Natural killer cell treated with Interleukin-12 subunit alpha and Interleukin-12 subunit beta and Interleukin-15 and Interleukin-18, amount 100 ng/mL, for 72 hours (primary cell): ENCODE data around the gene PARG. TPM values are rescaled to one million over a fixed set of nuclear protein-coding genes. Genes with fewer than 3 reads are reported as not detected.
"Not testable (repeated sequence)": the region's sequence is repeated elsewhere in the genome, so short reads cannot be mapped to it uniquely, and the experiment has no call there.

Source experiments
- ATAC-seq, 2 donors: fragments of 150-1000 bp; cut with Tn5 transposase in 1 of 2; sonication (Bioruptor Pico), chemical (Tn5 transposase) in 1 of 2; 2 replicates each; pipeline ENCODE4 v1.10.0; 2021
- DNase-seq: peaks from one replicate; pipeline ENCODE4 v3.0.0; 2022; ENCODE audit warnings: low spot score
- H3K27ac Mint-ChIP-seq, 2 donors: 1 replicate in 1 of 2; 2 replicates in 1 of 2; pipeline ENCODE4 v1.8.0; 2022; ENCODE audit warnings: mixed read lengths in 2 of 2, mild to moderate bottlenecking in 1 of 2, moderate library complexity in 1 of 2
- H3K27me3 Mint-ChIP-seq, 2 donors: 1 replicate in 1 of 2; 2 replicates in 1 of 2; pipeline ENCODE4 v1.8.0; 2022; ENCODE audit warnings: mixed read lengths in 2 of 2
- H3K36me3 Mint-ChIP-seq: one replicate; pipeline ENCODE4 v1.8.0; 2022; ENCODE audit warnings: mixed read lengths
- H3K4me1 Mint-ChIP-seq, 2 donors: 1 replicate in 1 of 2; 2 replicates in 1 of 2; pipeline ENCODE4 v1.8.0; 2022; ENCODE audit warnings: low read depth in 2 of 2, mixed read lengths in 2 of 2, mild to moderate bottlenecking in 1 of 2
- H3K4me3 Mint-ChIP-seq: one replicate; pipeline ENCODE4 v1.8.0; 2022; ENCODE audit warnings: mixed read lengths
- H3K9me3 Mint-ChIP-seq: 2 replicates; pipeline ENCODE4 v1.8.0; 2022; ENCODE audit warnings: mixed read lengths
- total RNA-seq, 2 donors: library from RNA; stranded (reverse); gene quantifications; one replicate each; pipeline ENCODE4 v1.2.3, GENCODE V29; 2022

Gene PARG
- 10 to 100 TPM; 37.2 to 47.0 TPM for total RNA-seq

- DNase-seq (peak; percentile 86), ATAC-seq (peak; percentile 90 to 96)
- Mint-ChIP-seq H3K4me1 (peaks cover 20 to 26% of the 10 kb centered on the region in 2 donors), H3K27ac (peak within 1 kb of the TSS; percentile 82 to 93), H3K36me3 (peaks cover 11% of the 10 kb centered on the region), H3K4me3 (peak within 1 kb of the TSS; percentile 98)
- not testable (repeated sequence) for H3K9me3 Mint-ChIP-seq, H3K27me3 Mint-ChIP-seq
Measured at GRCh38 chr10:49941447-49942338, at the start of gene PARG, which contains the start of gene TIMM23B. TSS of gene PARG (minus strand) at chr10:49942027. CDS start at chr10:49941725, 302 bp downstream. TSS of gene TIMM23B (plus strand) at chr10:49942053. CDS start at chr10:49942195, 142 bp downstream.

- not testable (repeated sequence) for H3K4me3 Mint-ChIP-seq, H3K27ac Mint-ChIP-seq, H3K9me3 Mint-ChIP-seq, H3K4me1 Mint-ChIP-seq, ATAC-seq, H3K36me3 Mint-ChIP-seq, H3K27me3 Mint-ChIP-seq, DNase-seq
Measured at GRCh38 chr10:49988376-49988775, 46.5 kb upstream of the PARG start, which contains the start of gene AGAP6. TSS of gene AGAP6 (plus strand) at chr10:49988406. CDS start at chr10:49988716, 310 bp downstream.

DNA sequence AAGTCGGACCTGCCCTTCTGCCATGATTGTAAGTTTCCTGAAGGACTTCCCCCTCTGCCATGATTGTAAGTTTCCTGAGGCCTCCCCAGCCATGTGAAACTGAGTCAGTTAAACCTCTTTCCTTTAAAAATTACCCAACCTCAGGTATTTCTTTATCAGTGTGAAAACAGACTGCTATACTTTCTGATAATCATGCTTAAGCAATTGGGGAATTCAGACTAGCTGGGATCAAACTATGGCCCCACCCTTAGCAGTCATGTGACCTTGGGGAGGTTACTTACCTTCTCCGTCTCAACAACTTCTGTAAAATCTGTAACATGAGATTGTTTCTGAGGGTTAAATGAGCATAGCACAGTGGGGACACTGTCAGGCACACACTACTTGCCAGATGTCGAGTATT is 45.4 kb upstream of the PARG start:
- H3K4me1 Mint-ChIP-seq, H3K27ac Mint-ChIP-seq, DNase-seq, H3K4me3 Mint-ChIP-seq, H3K27me3 Mint-ChIP-seq, H3K9me3 Mint-ChIP-seq, ATAC-seq, H3K36me3 Mint-ChIP-seq: not testable (repeated sequence)

DNA sequence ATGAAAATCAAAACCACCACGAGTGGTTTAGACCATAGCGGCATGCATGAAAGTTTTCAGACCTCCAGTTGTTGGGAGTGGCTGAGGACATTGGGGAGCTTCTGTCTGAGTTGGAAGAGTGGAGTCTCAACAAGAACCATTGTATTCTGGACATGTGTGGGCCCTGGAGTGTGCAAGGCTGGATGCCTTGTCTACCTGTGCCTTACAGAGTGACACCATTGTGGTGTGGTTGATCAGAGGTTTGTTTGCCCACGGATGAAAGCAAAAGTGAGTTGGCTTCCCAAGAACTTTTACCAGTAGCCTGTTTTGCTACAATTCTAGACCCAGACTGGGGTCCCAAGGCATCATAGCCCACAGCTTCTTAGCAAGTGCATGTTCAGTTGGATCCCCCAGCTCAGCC is 35.9 kb upstream of the PARG start:
- ATAC-seq, H3K36me3 Mint-ChIP-seq, H3K27me3 Mint-ChIP-seq, H3K4me3 Mint-ChIP-seq, H3K4me1 Mint-ChIP-seq, H3K9me3 Mint-ChIP-seq, DNase-seq, H3K27ac Mint-ChIP-seq: not testable (repeated sequence)

- H3K27ac Mint-ChIP-seq, ATAC-seq, H3K4me1 Mint-ChIP-seq, H3K27me3 Mint-ChIP-seq, DNase-seq, H3K9me3 Mint-ChIP-seq, H3K4me3 Mint-ChIP-seq, H3K36me3 Mint-ChIP-seq: not testable (repeated sequence)
Measured at GRCh38 chr10:49972094-49972493, 30.3 kb upstream of the PARG start.

- not testable (repeated sequence) for H3K27me3 Mint-ChIP-seq, H3K27ac Mint-ChIP-seq, H3K9me3 Mint-ChIP-seq, H3K36me3 Mint-ChIP-seq, DNase-seq, ATAC-seq, H3K4me3 Mint-ChIP-seq, H3K4me1 Mint-ChIP-seq
Measured at GRCh38 chr10:49971466-49971865, 29.6 kb upstream of the PARG start.

DNA sequence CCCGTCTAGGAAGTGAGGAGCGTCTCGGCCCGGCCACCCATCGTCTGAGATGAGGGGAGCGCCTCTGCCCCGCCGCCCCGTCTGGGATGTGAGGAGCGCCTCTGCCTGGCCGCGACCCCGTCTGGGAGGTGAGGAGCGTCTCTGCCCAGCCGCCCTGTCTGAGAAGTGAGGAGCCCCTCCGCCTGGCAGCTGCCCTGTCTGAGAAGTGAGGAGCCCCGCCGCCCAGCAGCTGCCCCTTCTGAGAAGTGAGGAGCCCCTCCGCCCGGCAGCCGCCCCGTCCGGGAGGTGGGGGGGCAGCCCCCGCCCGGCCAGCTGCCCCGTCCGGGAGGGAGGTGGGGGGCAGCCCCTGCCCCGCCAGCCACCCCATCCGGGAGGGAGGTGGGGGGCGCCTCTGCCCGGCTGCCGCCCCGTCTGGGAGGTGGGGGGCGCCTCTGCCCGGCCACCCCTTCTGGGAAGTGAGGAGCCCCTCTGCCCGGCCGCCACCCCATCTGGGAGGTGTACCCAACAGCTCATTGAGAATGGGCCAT is 28.6 kb upstream of the PARG start:
- H3K4me3 Mint-ChIP-seq, H3K36me3 Mint-ChIP-seq, H3K27ac Mint-ChIP-seq: not testable (repeated sequence)

GRCh38 chr10:49953122-49953521 is 11.3 kb upstream of the PARG start:
- H3K4me3 Mint-ChIP-seq, DNase-seq, H3K36me3 Mint-ChIP-seq, H3K27ac Mint-ChIP-seq, H3K4me1 Mint-ChIP-seq, H3K27me3 Mint-ChIP-seq, H3K9me3 Mint-ChIP-seq, ATAC-seq: not testable (repeated sequence)

More for the DNA sequence above, 28.6 kb upstream of the PARG start:
- ATAC-seq, H3K9me3 Mint-ChIP-seq, DNase-seq, H3K4me1 Mint-ChIP-seq, H3K27me3 Mint-ChIP-seq: not testable (repeated sequence)

GRCh38 chr10:49952006-49952405 is 10.2 kb upstream of the PARG start:
- H3K9me3 Mint-ChIP-seq, H3K27ac Mint-ChIP-seq, DNase-seq, ATAC-seq, H3K27me3 Mint-ChIP-seq, H3K4me3 Mint-ChIP-seq, H3K36me3 Mint-ChIP-seq, H3K4me1 Mint-ChIP-seq: not testable (repeated sequence)

GRCh38 chr10:49948737-49949136 is 6.9 kb upstream of the PARG start:
- H3K9me3 Mint-ChIP-seq, H3K27ac Mint-ChIP-seq, DNase-seq, H3K27me3 Mint-ChIP-seq, H3K4me1 Mint-ChIP-seq, ATAC-seq, H3K36me3 Mint-ChIP-seq, H3K4me3 Mint-ChIP-seq: not testable (repeated sequence)

DNA sequence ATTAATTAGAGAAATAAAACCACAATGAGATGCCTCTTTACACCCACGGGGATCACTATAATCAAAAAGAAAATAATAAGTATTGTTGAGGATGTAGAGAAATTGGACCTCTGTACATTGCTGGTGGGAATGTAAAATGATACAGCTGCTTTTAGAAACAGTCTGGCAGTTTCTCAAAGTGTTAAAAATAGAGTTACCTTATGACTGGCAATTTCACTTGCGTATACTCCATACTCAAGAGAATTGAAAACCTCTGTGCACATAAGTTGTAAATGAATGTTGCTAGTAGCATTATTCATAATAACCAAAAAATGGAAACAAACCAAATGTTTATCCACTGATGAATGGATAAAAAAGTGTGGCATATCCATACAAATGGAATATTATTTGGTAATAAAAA is 6.3 kb upstream of the PARG start:
- not testable (repeated sequence) for H3K4me1 Mint-ChIP-seq, H3K36me3 Mint-ChIP-seq, H3K27me3 Mint-ChIP-seq, H3K27ac Mint-ChIP-seq, H3K9me3 Mint-ChIP-seq, H3K4me3 Mint-ChIP-seq, DNase-seq
- peak in 1 of 2 donors; percentile 48 for ATAC-seq

- not testable (repeated sequence) for H3K9me3 Mint-ChIP-seq
Measured at GRCh38 chr10:49943607-49944006, 1.8 kb upstream of the PARG start.

DNA sequence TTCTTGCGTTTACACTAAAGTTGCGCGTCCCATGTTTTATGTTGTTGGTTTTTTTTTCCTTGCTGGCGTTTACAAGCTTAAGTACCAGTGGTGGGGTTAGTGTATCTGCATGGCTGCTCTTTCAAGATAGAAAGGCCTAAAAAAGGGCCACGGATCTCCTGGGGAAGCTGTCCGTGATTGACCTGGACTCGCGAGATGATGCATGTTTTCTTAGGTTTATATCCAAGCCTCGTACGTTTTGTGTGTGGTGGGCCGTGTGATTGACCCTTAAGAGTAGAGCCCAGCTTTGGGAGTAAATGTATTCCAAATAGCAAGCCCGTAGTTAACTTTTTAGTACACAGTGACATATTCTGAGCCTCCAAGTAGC is 495 bp upstream of the PARG start:
- Mint-ChIP-seq H3K36me3 (peaks cover 11% of the 10 kb centered on the region), H3K27ac (peak overlapping the region; percentile 82 to 93), H3K4me1 (peaks cover 20 to 26% of the 10 kb centered on the region in 2 donors), H3K4me3 (peak overlapping the region; percentile 98)
- ATAC-seq: peak; percentile 12 to 39
- not testable (repeated sequence) for H3K27me3 Mint-ChIP-seq, DNase-seq, H3K9me3 Mint-ChIP-seq

More at GRCh38 chr10:49943607-49944006, 1.8 kb upstream of the PARG start:
- H3K36me3 Mint-ChIP-seq: peaks cover 11% of the 10 kb centered on the region
- not testable (repeated sequence) for ATAC-seq, DNase-seq, H3K27me3 Mint-ChIP-seq
- H3K27ac Mint-ChIP-seq: peak overlapping the region; percentile 0 to 10
- H3K4me1 Mint-ChIP-seq: peaks cover 18 to 26% of the 10 kb centered on the region in 2 donors
- peak overlapping the region; percentile 98 for H3K4me3 Mint-ChIP-seq

- not testable (repeated sequence) for H3K4me1 Mint-ChIP-seq, ATAC-seq, DNase-seq, H3K36me3 Mint-ChIP-seq, H3K27me3 Mint-ChIP-seq, H3K4me3 Mint-ChIP-seq, H3K9me3 Mint-ChIP-seq, H3K27ac Mint-ChIP-seq
Measured at GRCh38 chr10:49931959-49932728, 9.7 kb downstream of the PARG start.
